G401.6 (cell line): Measurements from ENCODE around the gene ACLY.

Experiments used
- FAIRE-seq: peaks from 2 replicates; lab custom pipeline; 2012; peaks lifted over from hg19 to GRCh38; lab: Jason Lieb, UNC

ACLY gene

GRCh38 chr17:41825175-41825845 lies 93.4 kb downstream of the ACLY start:
- no peak for FAIRE-seq

GRCh38 chr17:41824086-41824485 lies 94.7 kb downstream of the ACLY start:
- no peak for FAIRE-seq

- no peak for FAIRE-seq
Observed at GRCh38 chr17:41823580-41823979, 95.2 kb downstream of the ACLY start.

- no peak for FAIRE-seq
Observed at GRCh38 chr17:41823141-41823524, 95.6 kb downstream of the ACLY start.

- no peak for FAIRE-seq
Observed at GRCh38 chr17:41822216-41823140, 96.3 kb downstream of the ACLY start.

- FAIRE-seq, result no peak
Observed at GRCh38 chr17:41821776-41822175, 97.0 kb downstream of the ACLY start.

- FAIRE-seq, result no peak
Observed at GRCh38 chr17:41818024-41818423, 100.7 kb downstream of the ACLY start.
